ENCODE data around the gene EXOSC7. TPM values are rescaled to one million over a fixed set of nuclear protein-coding genes. Genes with fewer than 3 reads are reported as not detected.

Gene EXOSC7
- total and polyA plus RNA-seq, 4 donors: 15.5 to 27.2 (median 21.7) TPM

- H3K4me3 ChIP-seq (ENCODE audit: low read depth in 1 of 3, low read length in 3 of 3): no peak overlapping the region
- H3K9ac ChIP-seq (ENCODE audit: low read depth in 1 of 2, low read length in 2 of 2): no peak overlapping the region
- no peaks in the 10 kb centered on the region for H3K27me3 ChIP-seq (ENCODE audit: control insufficient read depth in 4 of 4, insufficient read depth in 4 of 4, low read length in 3 of 4)
- TF ChIP-seq JUND (IDR thresholded peaks at IDR 0.05): no peak
- TF ChIP-seq, protein P1, sequence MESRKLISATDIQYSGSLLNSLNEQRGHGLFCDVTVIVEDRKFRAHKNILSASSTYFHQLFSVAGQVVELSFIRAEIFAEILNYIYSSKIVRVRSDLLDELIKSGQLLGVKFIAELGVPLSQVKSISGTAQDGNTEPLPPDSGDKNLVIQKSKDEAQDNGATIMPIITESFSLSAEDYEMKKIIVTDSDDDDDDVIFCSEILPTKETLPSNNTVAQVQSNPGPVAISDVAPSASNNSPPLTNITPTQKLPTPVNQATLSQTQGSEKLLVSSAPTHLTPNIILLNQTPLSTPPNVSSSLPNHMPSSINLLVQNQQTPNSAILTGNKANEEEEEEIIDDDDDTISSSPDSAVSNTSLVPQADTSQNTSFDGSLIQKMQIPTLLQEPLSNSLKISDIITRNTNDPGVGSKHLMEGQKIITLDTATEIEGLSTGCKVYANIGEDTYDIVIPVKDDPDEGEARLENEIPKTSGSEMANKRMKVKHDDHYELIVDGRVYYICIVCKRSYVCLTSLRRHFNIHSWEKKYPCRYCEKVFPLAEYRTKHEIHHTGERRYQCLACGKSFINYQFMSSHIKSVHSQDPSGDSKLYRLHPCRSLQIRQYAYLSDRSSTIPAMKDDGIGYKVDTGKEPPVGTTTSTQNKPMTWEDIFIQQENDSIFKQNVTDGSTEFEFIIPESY (IDR thresholded peaks at IDR 0.05): no peak
- no peak for TF ChIP-seq HNF4A (conservative IDR thresholded peaks at IDR 0.05)
- no peak for TF ChIP-seq RXRA (IDR thresholded peaks at IDR 0.05)
- no peak for TF ChIP-seq GABPA (IDR thresholded peaks at IDR 0.05 in 1 of 2, conservative IDR thresholded peaks at IDR 0.05 in 1 of 2)
- TF ChIP-seq NR2F2 (IDR thresholded peaks at IDR 0.05): no peak
- TF ChIP-seq RAD21 (IDR thresholded peaks at IDR 0.05): no peak
- TF ChIP-seq, protein P2, sequence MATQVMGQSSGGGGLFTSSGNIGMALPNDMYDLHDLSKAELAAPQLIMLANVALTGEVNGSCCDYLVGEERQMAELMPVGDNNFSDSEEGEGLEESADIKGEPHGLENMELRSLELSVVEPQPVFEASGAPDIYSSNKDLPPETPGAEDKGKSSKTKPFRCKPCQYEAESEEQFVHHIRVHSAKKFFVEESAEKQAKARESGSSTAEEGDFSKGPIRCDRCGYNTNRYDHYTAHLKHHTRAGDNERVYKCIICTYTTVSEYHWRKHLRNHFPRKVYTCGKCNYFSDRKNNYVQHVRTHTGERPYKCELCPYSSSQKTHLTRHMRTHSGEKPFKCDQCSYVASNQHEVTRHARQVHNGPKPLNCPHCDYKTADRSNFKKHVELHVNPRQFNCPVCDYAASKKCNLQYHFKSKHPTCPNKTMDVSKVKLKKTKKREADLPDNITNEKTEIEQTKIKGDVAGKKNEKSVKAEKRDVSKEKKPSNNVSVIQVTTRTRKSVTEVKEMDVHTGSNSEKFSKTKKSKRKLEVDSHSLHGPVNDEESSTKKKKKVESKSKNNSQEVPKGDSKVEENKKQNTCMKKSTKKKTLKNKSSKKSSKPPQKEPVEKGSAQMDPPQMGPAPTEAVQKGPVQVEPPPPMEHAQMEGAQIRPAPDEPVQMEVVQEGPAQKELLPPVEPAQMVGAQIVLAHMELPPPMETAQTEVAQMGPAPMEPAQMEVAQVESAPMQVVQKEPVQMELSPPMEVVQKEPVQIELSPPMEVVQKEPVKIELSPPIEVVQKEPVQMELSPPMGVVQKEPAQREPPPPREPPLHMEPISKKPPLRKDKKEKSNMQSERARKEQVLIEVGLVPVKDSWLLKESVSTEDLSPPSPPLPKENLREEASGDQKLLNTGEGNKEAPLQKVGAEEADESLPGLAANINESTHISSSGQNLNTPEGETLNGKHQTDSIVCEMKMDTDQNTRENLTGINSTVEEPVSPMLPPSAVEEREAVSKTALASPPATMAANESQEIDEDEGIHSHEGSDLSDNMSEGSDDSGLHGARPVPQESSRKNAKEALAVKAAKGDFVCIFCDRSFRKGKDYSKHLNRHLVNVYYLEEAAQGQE (IDR thresholded peaks at IDR 0.05): no peak
- TF ChIP-seq HNF4G (IDR thresholded peaks at IDR 0.05): no peak
- TF ChIP-seq EGR1 (IDR thresholded peaks at IDR 0.05; ENCODE audit: low read depth in 2 of 2): no peak
- TF ChIP-seq CTCF (IDR thresholded peaks at IDR 0.05; ENCODE audit: low read depth, low read length, missing input control): no peak
- no peak for TF ChIP-seq TAF1 (conservative IDR thresholded peaks at IDR 0.05)
- no peak for TF ChIP-seq FOXA1 (IDR thresholded peaks at IDR 0.05)
- no peak for TF ChIP-seq MAX (IDR thresholded peaks at IDR 0.05)
- no peak overlapping the region for H3K27ac ChIP-seq (ENCODE audit: low read depth in 1 of 2, low read length in 2 of 2)
- H3K4me1 ChIP-seq (ENCODE audit: control insufficient read depth in 4 of 4, insufficient read depth in 4 of 4, low read length in 3 of 4): peaks cover 0 to 3% (median 0%) of the 10 kb centered on the region in 4 donors
- no peaks in the 10 kb centered on the region for H3K9me3 ChIP-seq (ENCODE audit: control insufficient read depth in 4 of 4, low read length in 3 of 4)
- DNase-seq (ENCODE audit: low spot score): no peak
- H3K36me3 ChIP-seq (ENCODE audit: control insufficient read depth in 4 of 4, insufficient read depth in 3 of 4, low read depth in 1 of 4, low read length in 3 of 4): no peaks in the 10 kb centered on the region
- 85% methylated on average over 2 of the region's 2 CpGs for WGBS
Measured at GRCh38 chr3:45041666-45042065, 65.6 kb downstream of the EXOSC7 start.

DNA sequence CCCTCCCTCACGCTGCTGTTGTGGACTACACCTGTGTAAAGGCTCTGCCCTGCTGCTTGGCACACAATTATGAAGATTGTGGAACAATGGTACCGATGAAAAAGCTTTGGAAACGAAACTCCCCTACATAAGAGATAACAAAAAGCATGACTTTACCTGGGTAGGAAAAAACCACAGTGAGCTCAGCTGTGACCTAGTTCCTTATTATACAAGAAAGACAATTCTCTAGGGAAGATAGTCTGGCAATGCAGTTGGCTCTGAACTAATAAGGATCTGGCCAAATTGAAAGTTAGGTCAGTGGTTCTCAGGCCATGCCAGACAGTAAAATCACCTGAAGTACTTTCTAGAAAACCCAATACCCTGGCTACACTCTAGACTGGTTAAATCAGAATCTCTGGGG, 66.1 kb downstream of the EXOSC7 start:
- no peaks in the 10 kb centered on the region for H3K9me3 ChIP-seq (ENCODE audit: control insufficient read depth in 4 of 4, low read length in 3 of 4)
- 76% methylated on average over 3 of the region's 3 CpGs for WGBS
- H3K4me1 ChIP-seq (ENCODE audit: control insufficient read depth in 4 of 4, insufficient read depth in 4 of 4, low read length in 3 of 4): peaks cover 0 to 3% (median 0%) of the 10 kb centered on the region in 4 donors

More for the DNA sequence above, 66.1 kb downstream of the EXOSC7 start:
- TF ChIP-seq SP1 (IDR thresholded peaks at IDR 0.05) (no peak), TAF1 (conservative IDR thresholded peaks at IDR 0.05) (no peak), NR2F2 (IDR thresholded peaks at IDR 0.05) (no peak)
- TF ChIP-seq, protein P1 (IDR thresholded peaks at IDR 0.05): no peak
- H3K27ac ChIP-seq (ENCODE audit: low read depth in 1 of 2, low read length in 2 of 2): no peak overlapping the region
- H3K9ac ChIP-seq (ENCODE audit: low read depth in 1 of 2, low read length in 2 of 2): no peak overlapping the region
- H3K27me3 ChIP-seq (ENCODE audit: control insufficient read depth in 4 of 4, insufficient read depth in 4 of 4, low read length in 3 of 4): no peaks in the 10 kb centered on the region
- no peak for DNase-seq (ENCODE audit: low spot score)
- H3K4me3 ChIP-seq (ENCODE audit: low read depth in 1 of 3, low read length in 3 of 3): no peak overlapping the region
- no peaks in the 10 kb centered on the region for H3K36me3 ChIP-seq (ENCODE audit: control insufficient read depth in 4 of 4, insufficient read depth in 3 of 4, low read depth in 1 of 4, low read length in 3 of 4)

Measured in liver (tissue), 9 donors.